DMS 273 (cell line): Measurements from ENCODE around the gene RGL3.
A peak's percentile ranks its signal among the peaks of the same experiment; 100 is the strongest.
"Not testable (repeated sequence)": the region's sequence is repeated elsewhere in the genome, so short reads cannot be mapped to it uniquely, and the experiment has no call there.

ENCODE experiments used
- DNase-seq: peaks from one replicate; lab custom pipeline; 2025; ENCODE audit not compliant: unreplicated experiment; lab: John Stamatoyannopoulos, UW

The RGL3 gene

DNA sequence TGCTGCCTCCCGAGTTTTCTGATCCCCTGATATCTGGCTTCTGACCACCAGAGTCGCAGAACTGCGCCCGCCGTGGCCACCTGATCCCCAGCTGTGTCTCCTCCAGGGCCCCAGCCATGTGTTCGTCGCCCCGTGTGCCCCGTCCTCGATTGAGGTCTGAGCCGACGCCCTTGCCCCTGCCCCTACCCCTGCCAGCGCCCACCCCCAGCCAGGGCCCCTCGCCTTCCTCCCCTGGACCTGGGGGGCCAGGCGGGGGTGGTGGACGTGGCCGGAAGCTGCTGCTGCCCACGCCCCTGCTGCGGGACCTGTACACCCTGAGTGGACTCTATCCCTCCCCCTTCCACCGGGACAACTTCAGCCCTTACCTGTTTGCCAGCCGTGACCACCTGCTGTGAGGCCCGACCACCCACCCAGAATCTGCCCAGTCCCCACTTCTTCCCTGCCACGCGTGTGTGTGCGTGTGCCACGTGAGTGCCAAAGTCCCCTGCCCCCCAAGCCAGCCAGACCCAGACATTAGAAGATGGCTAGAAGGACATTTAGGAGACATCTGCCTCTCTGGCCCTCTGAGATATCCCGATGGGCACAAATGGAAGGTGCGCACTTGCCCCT is 54.7 kb downstream of the RGL3 start:
- no peak for DNase-seq

DNA sequence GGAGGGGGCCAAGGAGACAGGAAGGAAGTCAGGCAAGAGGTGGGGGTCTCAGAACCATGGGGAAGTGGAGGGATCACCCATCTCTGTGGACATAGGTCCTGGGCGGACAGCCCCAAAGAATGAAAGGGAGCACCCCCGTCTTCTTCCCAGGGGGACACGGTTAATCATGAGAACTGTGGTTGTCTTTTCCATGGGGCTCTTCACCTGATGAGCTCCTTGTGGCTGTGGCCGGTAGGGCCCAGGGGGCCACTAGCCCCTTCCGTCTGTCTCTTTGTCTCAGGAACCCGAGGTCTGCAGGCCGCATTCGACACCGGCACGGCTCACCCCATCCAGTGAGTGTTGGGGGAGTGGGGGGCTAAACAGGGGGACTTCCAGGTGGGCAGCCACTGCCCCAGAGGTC is 55.2 kb downstream of the RGL3 start:
- no peak for DNase-seq

DNA sequence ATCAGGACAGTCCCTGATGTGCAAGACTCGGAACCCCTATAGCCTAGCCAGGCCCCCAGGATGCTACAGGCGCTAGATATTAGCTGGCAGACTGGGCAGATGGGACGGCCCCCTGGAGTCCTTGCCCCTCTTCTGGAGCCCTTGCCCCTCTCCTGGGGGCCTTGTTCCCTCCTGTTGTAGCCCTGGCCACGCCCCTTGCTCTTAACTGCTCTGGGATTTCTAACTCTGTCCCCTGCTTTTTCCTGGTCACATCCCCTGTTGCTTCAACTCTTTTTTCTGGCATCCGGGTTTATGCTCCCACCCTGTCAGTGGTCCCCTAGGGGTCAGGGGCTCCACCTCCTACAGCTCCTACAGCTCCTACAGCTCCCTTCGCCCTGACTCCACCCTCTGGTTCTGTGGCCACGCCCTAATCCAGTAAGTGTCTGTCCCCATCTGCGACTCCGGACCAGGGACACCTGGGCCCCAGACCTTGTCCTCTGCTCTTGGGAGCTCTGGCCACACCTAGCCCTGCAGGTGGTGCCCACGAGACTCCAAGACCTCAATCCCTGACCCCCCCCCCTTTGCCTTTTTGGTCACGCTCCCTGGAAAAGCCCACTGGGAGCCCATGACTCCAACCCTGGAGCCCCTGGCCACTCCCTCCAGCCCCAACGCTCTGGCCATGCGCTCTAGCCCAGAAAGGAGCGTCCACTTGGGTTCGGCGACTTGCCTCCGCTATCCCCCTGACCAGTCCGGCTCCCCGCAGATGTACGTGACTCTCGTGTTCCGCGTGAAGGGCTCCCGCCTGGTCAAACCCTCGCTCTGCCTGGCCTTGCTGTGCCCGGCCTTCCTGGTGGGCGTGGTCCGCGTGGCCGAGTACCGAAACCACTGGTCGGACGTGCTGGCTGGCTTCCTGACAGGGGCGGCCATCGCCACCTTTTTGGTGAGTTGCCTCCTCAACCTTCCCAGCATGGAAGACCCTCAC is 57.1 kb downstream of the RGL3 start:
- no peak for DNase-seq

GRCh38 chr19:11361037-11361770 is 57.9 kb downstream of the RGL3 start:
- DNase-seq = peak; percentile 61

DNA sequence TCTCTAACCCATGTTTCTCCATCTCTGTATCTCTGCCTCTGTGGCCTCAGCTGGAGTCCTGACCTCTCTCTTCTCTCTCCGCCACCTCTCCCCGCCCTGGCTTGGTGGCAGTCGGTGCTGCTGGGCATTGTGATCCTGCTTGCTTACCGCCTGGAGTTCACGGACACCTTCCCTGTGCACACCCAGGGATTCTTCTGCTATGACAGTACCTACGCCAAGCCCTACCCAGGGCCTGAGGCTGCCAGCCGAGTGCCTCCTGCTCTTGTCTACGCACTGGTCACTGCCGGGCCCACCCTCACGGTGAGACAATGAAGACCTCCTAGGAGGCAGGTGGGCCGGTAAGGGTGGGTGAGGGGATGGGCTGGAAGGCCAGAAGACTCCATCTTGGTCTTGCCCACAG is 59.7 kb downstream of the RGL3 start:
- no peak for DNase-seq

- DNase-seq = peak; percentile 59
These were observed 62.2 kb downstream of the RGL3 start for GRCh38 chr19:11356676-11357550.

GRCh38 chr19:11356074-11356397 is 63.1 kb downstream of the RGL3 start:
- DNase-seq = no peak

DNA sequence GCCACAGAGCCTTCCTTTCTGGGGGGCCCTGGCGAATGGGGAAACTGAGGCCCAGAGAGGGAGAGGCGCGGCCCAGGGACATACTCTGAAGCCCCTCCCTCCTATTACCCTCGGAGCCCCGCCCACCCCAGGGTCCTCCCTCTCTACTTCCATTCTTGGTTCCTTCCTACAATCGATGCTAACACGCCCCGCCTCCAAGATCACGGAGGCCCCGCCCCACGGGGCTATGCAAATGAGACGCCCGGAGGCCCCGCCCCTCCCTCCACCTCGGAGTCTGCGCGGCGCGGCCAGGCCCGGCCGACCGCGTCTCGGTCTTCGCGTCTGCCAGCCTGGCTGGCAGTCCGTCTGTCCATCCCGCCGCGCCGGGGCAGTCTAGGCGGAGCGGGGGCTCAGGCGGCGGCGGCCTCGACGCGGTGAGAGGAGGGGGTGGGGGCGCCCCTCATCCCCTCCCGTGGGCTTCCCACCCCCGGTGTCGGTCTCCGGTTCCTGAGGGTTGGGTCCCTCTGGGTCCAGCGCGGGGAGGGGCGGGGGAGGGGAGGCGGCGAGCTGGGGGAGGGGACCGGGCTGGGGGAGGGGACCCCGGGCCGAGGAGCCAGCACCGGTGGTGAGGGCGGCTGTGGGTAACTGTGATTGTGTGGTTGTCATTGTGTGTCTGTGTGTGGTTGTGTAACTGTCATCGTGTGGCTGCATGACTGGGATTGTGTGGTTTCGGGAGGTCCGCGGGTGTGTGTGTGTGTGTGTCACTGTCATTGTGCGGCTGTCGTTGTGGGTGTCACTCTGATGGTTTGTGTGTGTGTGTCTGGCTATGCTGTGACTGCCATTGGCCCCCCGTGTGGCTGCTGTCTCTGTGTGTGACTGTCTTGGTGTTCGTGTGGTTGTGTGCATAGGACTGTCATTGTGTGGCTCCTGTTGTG is 63.7 kb downstream of the RGL3 start, which contains the start of gene PLPPR2:
Gene PLPPR2, plus strand, starts transcription at position 273 of the 914 bp plus-strand sequence. CDS start 2,242 bp downstream, outside the sequence.
- DNase-seq = peak; percentile 95

DNA sequence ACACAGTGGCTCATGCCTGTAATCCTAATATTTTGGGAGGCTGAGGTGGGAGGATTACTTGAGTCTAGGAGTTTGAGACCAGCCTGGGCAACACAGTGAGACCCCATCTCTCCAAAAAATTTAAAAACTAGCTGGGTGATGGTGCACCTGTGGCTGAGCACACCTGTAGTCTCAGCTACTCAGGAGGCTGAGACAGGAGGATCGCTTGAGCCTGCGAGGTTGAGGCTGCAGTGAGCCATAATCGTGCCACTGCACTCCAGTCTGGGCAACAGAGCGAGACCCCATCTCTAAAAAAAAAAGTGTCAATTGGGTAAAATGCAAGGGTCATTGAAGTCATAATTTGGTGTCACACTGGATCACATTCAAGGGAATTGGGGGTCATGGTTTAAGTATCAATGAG is 65.0 kb downstream of the RGL3 start:
- DNase-seq = not testable (repeated sequence)

GRCh38 chr19:11349171-11349570 is 69.9 kb downstream of the RGL3 start:
- DNase-seq = no peak

GRCh38 chr19:11347546-11348039 is 71.5 kb downstream of the RGL3 start:
- peak; percentile 50 for DNase-seq

DNA sequence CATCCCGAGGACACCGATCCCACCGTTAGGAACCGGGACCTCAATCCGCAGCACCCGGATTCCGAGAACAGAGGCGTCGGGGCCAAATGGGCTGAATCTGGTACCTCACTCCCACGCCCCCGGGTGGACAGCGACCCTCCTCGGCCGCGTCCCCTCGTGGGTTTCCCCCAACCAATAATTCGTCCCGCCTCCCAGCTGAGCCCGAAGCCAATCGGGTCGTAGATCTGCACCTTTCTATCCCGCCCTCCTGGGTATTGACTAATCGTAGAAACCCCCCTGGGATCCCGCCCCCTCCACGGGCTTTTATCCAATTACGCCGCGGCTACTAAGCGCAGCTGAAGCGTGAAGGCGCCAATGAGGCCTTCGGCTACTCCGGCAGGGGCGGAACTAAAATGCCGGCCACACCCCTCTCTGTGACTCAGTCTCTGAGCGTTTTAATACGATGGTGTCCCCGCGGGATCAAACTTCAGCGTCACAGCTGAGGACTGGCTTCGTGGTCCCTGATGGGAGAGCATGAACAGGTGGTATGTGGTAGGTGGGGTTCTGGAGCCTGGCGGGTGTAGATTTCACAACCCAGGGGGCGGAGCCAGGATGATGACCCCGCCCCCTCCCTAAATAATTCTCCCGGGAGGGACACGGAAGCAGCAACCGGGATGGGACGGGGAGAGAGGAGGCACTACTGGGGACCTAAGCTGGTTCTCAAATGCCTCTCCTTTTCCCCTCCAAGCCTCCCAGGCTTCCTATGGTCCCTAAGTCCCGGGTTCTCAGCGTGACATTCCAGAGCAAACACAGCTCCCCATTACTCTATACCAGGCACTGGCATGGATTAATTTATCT is 72.8 kb downstream of the RGL3 start, which contains the start of the genes CCDC159 and TMEM205:
Gene CCDC159, plus strand, starts transcription at position 416 of the 837 bp plus-strand sequence. Its CDS starts 88 bp downstream, at position 504.
Gene TMEM205, minus strand, starts transcription at position 165 of the 837 bp plus-strand sequence. CDS start 649 bp downstream, outside the sequence.
- peak; percentile 100 for DNase-seq

GRCh38 chr19:11345122-11345803 is 73.9 kb downstream of the RGL3 start:
- peak; percentile 34 for DNase-seq
